GM18505 (cell line): Measurements from ENCODE around the gene PLPP6.

ENCODE experiments used
- ATAC-seq: cut with Tn5 transposase; IDR thresholded peaks from one replicate; pipeline ENCODE4 v1.9.1; 2021; ENCODE audit not compliant: unreplicated experiment
- POLR2A ChIP-seq: IDR thresholded peaks from 4 replicates; pipeline ENCODE4 v1.6.1; 2011; ENCODE audit warnings: borderline replicate concordance; ENCODE audit not compliant: insufficient read depth, insufficient read length; ENCODE audit errors: extremely low read depth

The PLPP6 gene

DNA sequence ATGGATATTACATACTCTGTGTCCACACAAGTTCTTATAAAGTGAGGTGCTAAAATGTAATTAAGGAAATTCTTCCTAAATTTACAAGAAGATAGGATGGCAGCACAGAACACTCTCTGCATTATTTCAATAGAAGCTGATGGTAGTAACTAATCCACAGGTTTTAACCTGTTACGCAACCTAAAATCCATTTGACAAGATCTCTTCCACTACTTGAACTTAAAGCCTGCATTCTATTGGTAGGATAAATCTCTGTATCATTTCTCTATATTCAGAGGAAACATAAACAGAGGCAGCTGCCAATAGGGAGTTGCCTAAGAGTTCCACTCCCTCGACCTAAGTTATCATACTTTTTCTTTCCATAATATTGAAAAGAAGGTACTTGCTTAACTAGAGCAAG is 38.8 kb downstream of the PLPP6 start:
- ATAC-seq = no peak
- TF ChIP-seq POLR2A = no peak

DNA sequence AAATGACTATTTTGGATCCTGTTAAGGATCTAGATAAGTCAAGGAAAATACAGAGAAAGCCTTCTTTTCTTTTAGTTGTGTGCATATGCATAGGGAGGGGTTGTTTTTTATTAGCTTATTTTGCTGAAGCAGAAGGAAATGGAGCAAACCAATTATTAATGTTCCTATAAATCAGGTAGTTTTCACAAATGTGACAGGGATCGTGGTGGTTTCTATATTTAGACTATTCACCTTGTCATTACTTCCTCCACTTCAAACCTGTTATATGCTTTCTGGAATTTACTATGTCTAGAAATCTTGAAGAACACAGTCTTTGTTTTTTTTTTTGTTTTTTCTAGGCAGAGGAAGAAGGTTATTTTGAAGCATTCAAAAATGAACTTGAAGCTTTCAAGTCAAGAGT is 39.4 kb downstream of the PLPP6 start:
- ATAC-seq = no peak
- no peak for TF ChIP-seq POLR2A

DNA sequence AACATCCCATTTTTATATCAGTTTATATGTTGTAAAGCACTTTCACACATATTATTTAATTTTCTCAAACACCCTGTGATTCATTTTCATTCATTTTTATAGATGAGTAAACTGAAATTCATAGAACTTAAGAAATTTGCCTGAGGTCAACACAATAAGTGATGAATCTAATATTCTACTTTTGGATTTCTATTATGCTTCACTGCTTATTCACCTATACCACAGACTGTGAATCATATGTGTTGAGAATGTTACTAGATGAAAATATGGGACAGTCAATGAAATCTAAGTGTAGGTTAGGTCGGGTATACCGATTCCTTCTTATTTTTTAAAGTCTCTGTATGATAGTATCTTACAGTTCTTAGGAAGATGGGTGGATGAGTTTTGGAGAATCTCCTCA is 42.0 kb downstream of the PLPP6 start:
- TF ChIP-seq POLR2A = no peak
- no peak for ATAC-seq

DNA sequence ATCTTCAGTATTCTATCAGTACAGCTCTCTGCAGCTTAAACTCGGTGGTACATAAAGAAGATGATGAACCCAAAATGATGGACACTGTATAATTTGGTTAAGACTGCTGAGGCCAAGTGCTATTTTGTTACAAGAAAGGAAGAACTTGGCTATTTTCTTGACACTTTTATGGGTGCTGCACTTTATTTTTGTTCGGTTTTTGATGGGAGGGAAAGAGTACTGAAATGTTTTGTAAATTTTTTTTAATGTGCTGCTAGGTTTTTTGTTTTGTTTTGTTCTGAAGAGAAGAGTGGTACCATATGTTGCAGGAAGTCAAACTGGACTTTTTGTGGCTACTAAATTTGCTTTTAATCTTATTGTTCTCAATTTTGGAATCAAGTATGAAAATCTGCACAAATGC is 43.9 kb downstream of the PLPP6 start:
- no peak for TF ChIP-seq POLR2A
- no peak for ATAC-seq

DNA sequence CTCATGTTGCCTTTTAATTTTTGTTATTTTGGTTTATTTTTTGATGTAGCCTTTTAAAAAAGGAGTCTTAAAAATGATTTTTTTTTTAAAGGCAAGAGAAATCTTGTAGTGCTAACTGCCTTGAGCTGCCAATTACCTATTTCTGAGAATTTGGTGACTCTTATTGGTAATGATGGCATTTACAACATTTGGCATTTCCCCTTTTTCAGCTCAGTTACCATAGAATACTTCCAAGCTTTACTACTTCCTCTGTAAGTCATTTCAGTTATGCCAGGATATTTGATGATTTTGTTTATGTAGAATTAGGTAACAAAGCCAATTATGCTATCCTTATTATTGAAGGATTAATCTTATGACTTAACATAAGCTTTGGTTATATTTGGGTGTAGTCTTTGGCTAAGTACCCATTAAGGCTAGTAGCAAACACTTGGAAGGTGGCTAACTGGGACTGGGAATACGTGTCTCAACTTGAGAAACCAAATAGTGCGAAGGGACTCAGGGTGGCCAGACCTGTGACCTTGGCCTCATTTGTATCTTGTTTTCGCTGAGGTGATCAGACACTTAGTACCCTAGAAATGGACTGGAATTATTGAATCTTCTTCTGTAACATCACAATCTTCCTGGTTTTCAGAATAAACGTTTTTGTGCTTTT is 45.0 kb downstream of the PLPP6 start:
- ATAC-seq = no peak
- no peak for TF ChIP-seq POLR2A

DNA sequence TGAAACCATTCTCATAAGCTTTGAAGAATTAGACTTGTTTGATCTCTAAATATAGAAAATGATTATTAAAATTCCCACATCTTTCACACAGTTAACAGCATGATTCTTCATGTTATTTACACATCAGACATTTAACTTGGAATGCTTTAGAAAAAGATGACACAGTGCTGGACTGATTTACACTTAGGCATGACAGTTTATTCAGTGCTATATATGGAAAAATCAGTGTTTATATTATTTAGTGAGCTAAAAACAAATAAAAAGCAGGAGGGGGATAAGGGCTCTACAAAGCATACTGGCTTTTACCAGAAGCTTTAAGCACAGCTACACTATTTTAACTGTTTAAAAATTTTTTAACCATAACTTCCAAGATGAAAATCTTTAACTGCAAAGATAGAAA is 47.3 kb downstream of the PLPP6 start:
- no peak for ATAC-seq
- TF ChIP-seq POLR2A = no peak

DNA sequence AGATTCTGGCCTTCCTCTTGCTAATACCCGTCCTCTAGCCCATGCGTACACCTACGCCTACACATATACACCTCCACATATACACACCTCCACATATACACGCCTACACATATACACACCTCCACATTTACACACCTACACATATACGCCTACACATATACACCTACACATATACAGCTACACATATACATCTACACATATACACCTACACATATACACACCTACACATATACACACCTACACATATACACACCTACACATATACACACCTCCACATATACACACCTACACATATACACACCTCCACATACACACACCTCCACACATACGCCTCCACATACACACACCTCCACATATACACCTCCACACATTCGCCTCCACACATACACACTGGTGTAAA is 51.8 kb downstream of the PLPP6 start:
- ATAC-seq = no peak
- no peak for TF ChIP-seq POLR2A

DNA sequence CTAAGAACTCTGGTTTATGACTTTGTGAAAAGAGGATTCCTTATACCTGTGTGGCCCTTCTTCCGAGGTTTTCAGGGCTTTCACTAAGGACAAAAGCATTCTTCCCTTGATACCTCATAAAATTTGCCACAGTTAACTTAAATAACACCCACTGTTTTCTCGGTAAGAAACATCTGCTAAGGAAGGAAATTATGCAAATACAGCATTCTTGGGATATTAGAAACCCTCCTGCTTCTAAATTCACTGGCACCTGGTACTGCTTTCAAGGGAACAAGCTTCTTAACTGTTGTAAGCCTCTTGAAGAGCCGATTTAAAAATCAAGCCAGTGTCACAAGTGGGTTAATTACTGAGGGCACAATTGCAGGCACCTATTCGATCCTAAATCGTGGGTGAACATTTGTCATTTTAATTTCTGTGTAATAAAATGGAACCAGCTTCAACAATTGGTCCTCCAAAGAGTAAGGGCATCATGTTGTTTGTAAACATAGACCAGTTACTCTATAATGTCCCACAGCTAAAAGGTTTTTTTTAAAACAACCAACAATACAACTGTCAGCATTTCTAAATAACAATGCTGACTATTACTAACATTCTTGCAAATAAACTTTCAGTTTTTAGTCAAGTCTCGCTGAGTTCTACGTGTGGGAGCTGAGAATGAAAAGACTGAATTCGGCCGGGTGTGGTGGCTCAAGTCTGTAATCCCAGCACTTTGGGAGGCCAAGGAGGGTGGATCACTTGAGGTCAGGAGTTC is 52.3 kb downstream of the PLPP6 start:
- ATAC-seq = no peak

More for the DNA sequence above, 52.3 kb downstream of the PLPP6 start:
- no peak for TF ChIP-seq POLR2A
